ENCODE measurements around the gene RBM33. TPM values are rescaled to one million over a fixed set of nuclear protein-coding genes. Genes with fewer than 3 reads are reported as not detected.
"Not testable (repeated sequence)": the region's sequence is repeated elsewhere in the genome, so short reads cannot be mapped to it uniquely, and the experiment has no call there.

RBM33 gene
- total and polyA plus RNA-seq, 2 of the 13 experiments (the other 11 are each of a cell fraction or from before 2014, with no cell fraction given): 12.4 to 28.9 TPM

GRCh38 chr7:155612658-155613057, 31.8 kb upstream of the RBM33 start (continued):
- TF ChIP-seq TAF15 (IDR thresholded peaks at IDR 0.05; ENCODE audit: low read depth, low read length, poor library complexity, severe bottlenecking) (no peak), PRMT3 (CRISPR knock-in tag; IDR thresholded peaks at IDR 0.05; ENCODE audit: borderline replicate concordance, low read depth) (no peak), ZNF780A (CRISPR knock-in tag; IDR thresholded peaks at IDR 0.05) (no peak), SETDB1 (CRISPR knock-in tag; IDR thresholded peaks at IDR 0.05; ENCODE audit: borderline replicate concordance) (no peak), ZNF430 (CRISPR knock-in tag; IDR thresholded peaks at IDR 0.05) (no peak), ZNF329 (CRISPR knock-in tag; IDR thresholded peaks at IDR 0.05; ENCODE audit: low read depth) (no peak), ZNF660 (CRISPR knock-in tag; IDR thresholded peaks at IDR 0.05; ENCODE audit: borderline replicate concordance, low read depth) (no peak), CBX1 (IDR thresholded peaks at IDR 0.05; ENCODE audit: low read depth) (no peak)

GRCh38 chr7:155615085-155615484, 29.4 kb upstream of the RBM33 start:
- ATAC-seq; CTCF ChIA-PET (ENCODE audit: low intra/inter-chr PET ratio, low total read pairs); POLR2A ChIA-PET: not testable (repeated sequence)

More at GRCh38 chr7:155615085-155615484, 29.4 kb upstream of the RBM33 start:
- WGBS (ENCODE audit: low lambda C conversion rate): 97% methylated on average over 6 of the region's 6 CpGs
- H3K9ac ChIP-seq (ENCODE audit: insufficient read depth, low read depth, low read length); H3K9me3 ChIP-seq (ENCODE audit: low read length); H3K79me2 ChIP-seq (ENCODE audit: insufficient read depth, low read length); FAIRE-seq; H3K27me3 ChIP-seq (ENCODE audit: control insufficient read depth in 1 of 2, insufficient read depth in 2 of 2, low read length in 2 of 2); DNase-seq (ENCODE audit: low spot score); BruUV-seq (replicated peaks); H3K4me3 ChIP-seq (replicated peaks in 1 of 3; ENCODE audit: insufficient read depth in 1 of 3, low read depth in 2 of 3, low read length in 3 of 3); H3K4me2 ChIP-seq (ENCODE audit: low read depth, low read length); in situ Hi-C loops (cut with HindIII; ENCODE audit: extremely low pct_ligation_motif_present, low pct_unique_long_range_greater_than_20kb); intact Hi-C loops (cut with micrococcal nuclease; ENCODE audit: unreplicated experiment); H3K36me3 ChIP-seq (replicated peaks in 1 of 2; ENCODE audit: control insufficient read depth in 1 of 2, insufficient read depth in 2 of 2, low read length in 2 of 2); H2AFZ ChIP-seq (ENCODE audit: low read length); H3K27ac ChIP-seq (ENCODE audit: extremely low read length, insufficient read depth, low read length); H4K20me1 ChIP-seq (ENCODE audit: insufficient read depth, low read length): not testable (repeated sequence)
- peaks cover 47% of the 10 kb centered on the region for H3K4me1 ChIP-seq (ENCODE audit: insufficient read depth, low read length)
